Neuronal stem cell (in vitro differentiated cells): Measurements from ENCODE around the gene FLNC.

Experiments used
- DNase-seq: peaks from one replicate; pipeline ENCODE4 v3.0.0-alpha.2; 2013; ENCODE audit warnings: low spot score
- H2AFZ ChIP-seq: one replicate; pipeline ENCODE4 v1.6.1; 2013; ENCODE audit warnings: mild to moderate bottlenecking, low read length, inconsistent platforms
- H2AK5ac ChIP-seq: 2 replicates; pipeline ENCODE4 v1.6.1; 2013; ENCODE audit warnings: low read depth, mild to moderate bottlenecking, inconsistent platforms, low read length, moderate library complexity, mixed read lengths
- H2BK120ac ChIP-seq: 2 replicates; pipeline ENCODE4 v1.6.1; 2013; ENCODE audit warnings: low read depth, mild to moderate bottlenecking, inconsistent platforms, low read length, moderate library complexity, mixed read lengths
- H2BK12ac ChIP-seq: one replicate; pipeline ENCODE4 v1.6.1; 2013; ENCODE audit warnings: low read length, inconsistent platforms
- H2BK15ac ChIP-seq: 2 replicates; pipeline ENCODE4 v1.6.1; 2013; ENCODE audit warnings: mild to moderate bottlenecking, low read length, inconsistent platforms, mixed read lengths
- H2BK5ac ChIP-seq: one replicate; pipeline ENCODE4 v1.6.1; 2013; ENCODE audit warnings: inconsistent platforms, mild to moderate bottlenecking, low read length, moderate library complexity
- H3K14ac ChIP-seq: one replicate; pipeline ENCODE4 v1.6.1; 2013; ENCODE audit warnings: low read length, inconsistent platforms
- H3K18ac ChIP-seq: 2 replicates; pipeline ENCODE4 v1.6.1; 2013; ENCODE audit warnings: low read length, inconsistent platforms
- H3K23ac ChIP-seq: 2 replicates; pipeline ENCODE4 v1.6.1; 2013; ENCODE audit warnings: low read depth, mild to moderate bottlenecking, mixed read lengths, low read length, inconsistent platforms; ENCODE audit not compliant: poor library complexity
- H3K27ac ChIP-seq: replicated peaks from 3 replicates; pipeline ENCODE4 v1.5.1; 2013; ENCODE audit warnings: low read length, inconsistent platforms
- H3K27me3 ChIP-seq, 3 experiments: 2 replicates each; pipeline ENCODE4 v1.6.1; 2013; ENCODE audit warnings: low read length in 3 of 3, mild to moderate bottlenecking in 2 of 3, inconsistent platforms in 1 of 3, low read depth in 1 of 3, mixed read lengths in 1 of 3, moderate library complexity in 1 of 3; ENCODE audit not compliant: control insufficient read depth in 3 of 3, insufficient read depth in 3 of 3
- H3K36me3 ChIP-seq, 2 donors: replicated peaks in 1 of 2; 2 replicates each; pipeline ENCODE4 v1.6.1; 2013; ENCODE audit warnings: low read length in 2 of 2; ENCODE audit not compliant: control insufficient read depth in 2 of 2, insufficient read depth in 2 of 2
- H3K4ac ChIP-seq: 2 replicates; pipeline ENCODE4 v1.6.1; 2013; ENCODE audit warnings: inconsistent platforms, mild to moderate bottlenecking, low read length, moderate library complexity
- H3K4me1 ChIP-seq, 2 donors: 1 replicate in 1 of 2; 2 replicates in 1 of 2; pipeline ENCODE4 v1.6.1; 2013; ENCODE audit warnings: low read length in 2 of 2, low read depth in 1 of 2; ENCODE audit not compliant: control insufficient read depth in 2 of 2, insufficient read depth in 1 of 2
- H3K4me2 ChIP-seq: one replicate; pipeline ENCODE4 v1.6.1; 2013; ENCODE audit warnings: mild to moderate bottlenecking, low read length, inconsistent platforms; ENCODE audit not compliant: insufficient read depth, poor library complexity, severe bottlenecking
- H3K4me3 ChIP-seq, 2 donors: 2 replicates each; pipeline ENCODE4 v1.5.1; 2013; ENCODE audit warnings: low read length in 2 of 2, mild to moderate bottlenecking in 2 of 2, inconsistent platforms in 1 of 2, moderate library complexity in 1 of 2
- H3K79me1 ChIP-seq: one replicate; pipeline ENCODE4 v1.6.1; 2013; ENCODE audit warnings: low read depth, mild to moderate bottlenecking, inconsistent platforms, low read length, moderate library complexity
- H3K9ac ChIP-seq: one replicate; pipeline ENCODE4 v1.6.1; 2013; ENCODE audit warnings: mild to moderate bottlenecking, low read depth, low read length, inconsistent platforms; ENCODE audit not compliant: poor library complexity
- H3K9me3 ChIP-seq, 2 donors: replicated peaks in 1 of 2; 2 replicates each; pipeline versions ENCODE3 to v1.6.1; 2013; ENCODE audit warnings: low read length in 2 of 2, mild to moderate bottlenecking in 2 of 2, inconsistent platforms in 1 of 2, low read depth in 1 of 2, mixed read lengths in 1 of 2, moderate library complexity in 1 of 2; ENCODE audit not compliant: control insufficient read depth in 2 of 2, insufficient read depth in 1 of 2
- H4K8ac ChIP-seq: one replicate; pipeline ENCODE4 v1.6.1; 2013; ENCODE audit warnings: low read depth, mild to moderate bottlenecking, inconsistent platforms, low read length, moderate library complexity
- H4K91ac ChIP-seq: one replicate; pipeline ENCODE4 v1.6.1; 2013; ENCODE audit warnings: low read length, low read depth, mild to moderate bottlenecking, inconsistent platforms; ENCODE audit not compliant: poor library complexity
- WGBS, 2 donors: extraction: QIAGEN DNeasy Blood & Tissue Kit; methylation state at CpG; one replicate each; pipeline ENCODE4 v1.1.7; 2013; ENCODE audit warnings: missing lambda C conversion rate in 2 of 2, mixed read lengths in 1 of 2; ENCODE audit not compliant: insufficient read length in 2 of 2, insufficient replicate concordance in 1 of 2; ENCODE audit errors: extremely low coverage in 2 of 2; 5-methylcytosine and 5-hydroxymethylcytosine counted together

FLNC gene

DNA sequence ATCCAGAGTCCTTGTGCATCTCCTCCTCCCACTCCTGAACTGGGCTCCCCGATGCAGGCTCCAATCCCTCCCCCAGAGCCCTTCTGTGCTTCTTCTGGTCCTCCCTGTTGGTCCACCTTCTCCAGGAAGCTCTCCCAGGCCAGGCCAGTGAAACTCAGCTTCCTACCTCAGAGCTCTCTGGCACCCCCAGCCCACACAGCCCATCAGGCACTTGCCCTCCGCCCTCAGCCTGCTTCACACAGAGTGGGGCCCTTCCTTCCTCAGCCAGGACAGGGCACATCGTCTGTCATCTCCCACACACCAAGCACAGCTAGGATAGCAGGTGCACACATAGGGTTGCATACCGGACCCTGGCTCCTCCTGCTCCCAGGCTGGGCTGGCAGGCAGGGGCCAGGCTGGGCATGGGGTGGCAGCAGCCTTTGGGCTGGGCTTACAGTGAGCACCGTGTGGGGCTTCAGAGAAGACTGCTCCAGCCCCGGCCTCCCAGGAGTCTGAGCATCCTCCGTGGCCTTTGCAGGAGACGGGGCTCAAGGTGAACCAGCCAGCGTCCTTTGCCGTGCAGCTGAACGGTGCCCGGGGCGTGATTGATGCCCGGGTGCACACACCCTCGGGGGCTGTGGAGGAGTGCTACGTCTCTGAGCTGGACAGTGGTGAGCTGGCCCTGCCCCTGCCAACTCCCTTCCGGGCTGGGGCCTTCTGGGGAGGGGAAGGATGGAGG, 26.0 kb downstream of the FLNC start:
- Histone ChIP-seq H4K91ac (no peak overlapping the region), H3K9me3 (no peaks in the 10 kb centered on the region), H2BK5ac (no peak overlapping the region), H2AK5ac (no peak overlapping the region), H3K79me1 (peaks cover 2% of the 10 kb centered on the region), H3K36me3 (peaks cover 0 to 54% of the 10 kb centered on the region in 2 donors), H4K8ac (peak overlapping the region; percentile 82), H3K23ac (no peak overlapping the region), H2BK120ac (no peak overlapping the region), H2AFZ (no peak overlapping the region), H3K4me3 (no peak overlapping the region), H3K4me2 (no peak overlapping the region), H2BK12ac (no peak overlapping the region), H3K27me3 (peaks cover 0 to 6% (median 0%) of the 10 kb centered on the region in 3 experiments), H3K4ac (no peak overlapping the region), H3K4me1 (peaks cover 0 to 8% of the 10 kb centered on the region in 2 donors), H3K9ac (peak overlapping the region; percentile 21), H3K14ac (no peak overlapping the region), H3K27ac (no peak overlapping the region), H2BK15ac (no peak overlapping the region), H3K18ac (no peak overlapping the region)
- DNase-seq: no peak
- WGBS, 2 donors: no CpG with 5 or more reads among the region's 17 CpGs

DNA sequence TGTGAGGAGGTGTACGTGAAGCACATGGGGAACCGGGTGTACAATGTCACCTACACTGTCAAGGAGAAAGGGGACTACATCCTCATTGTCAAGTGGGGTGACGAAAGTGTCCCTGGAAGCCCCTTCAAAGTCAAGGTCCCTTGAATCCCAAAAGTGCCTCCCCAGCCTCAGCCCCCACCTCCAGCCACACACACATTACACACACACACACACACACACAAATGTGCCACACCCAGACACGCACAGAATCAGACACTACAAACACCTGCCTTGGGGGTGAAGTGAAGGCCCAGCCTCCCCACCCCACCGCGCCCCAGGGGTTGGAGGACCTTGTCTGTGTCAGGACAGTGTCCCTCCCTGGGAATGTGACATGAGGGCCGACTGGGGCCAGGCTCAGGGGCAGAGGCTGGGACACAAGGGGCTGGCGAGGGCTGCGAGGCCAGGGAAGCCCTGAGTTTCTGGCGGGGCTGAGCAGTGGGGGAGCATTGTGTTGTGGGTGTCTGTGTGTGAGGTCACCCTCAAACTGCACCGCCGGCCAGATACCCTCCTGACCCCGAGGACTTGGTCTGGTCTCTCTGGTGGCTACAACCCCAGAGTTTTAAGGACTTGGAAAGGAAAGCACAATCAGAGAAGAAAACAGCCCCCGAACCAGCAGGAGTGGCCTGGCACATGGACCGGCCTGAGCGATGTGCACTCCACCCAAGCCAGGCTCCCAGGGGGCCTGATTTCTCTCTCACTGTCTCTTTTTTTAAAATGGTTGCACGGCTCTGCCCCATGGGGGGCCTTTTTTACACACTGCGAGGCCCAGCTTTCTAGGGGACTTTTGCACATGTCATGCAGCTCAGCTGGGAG, 28.4 kb downstream of the FLNC start:
- no peak overlapping the region for H2BK5ac ChIP-seq
- no peak overlapping the region for H3K9ac ChIP-seq

DNA sequence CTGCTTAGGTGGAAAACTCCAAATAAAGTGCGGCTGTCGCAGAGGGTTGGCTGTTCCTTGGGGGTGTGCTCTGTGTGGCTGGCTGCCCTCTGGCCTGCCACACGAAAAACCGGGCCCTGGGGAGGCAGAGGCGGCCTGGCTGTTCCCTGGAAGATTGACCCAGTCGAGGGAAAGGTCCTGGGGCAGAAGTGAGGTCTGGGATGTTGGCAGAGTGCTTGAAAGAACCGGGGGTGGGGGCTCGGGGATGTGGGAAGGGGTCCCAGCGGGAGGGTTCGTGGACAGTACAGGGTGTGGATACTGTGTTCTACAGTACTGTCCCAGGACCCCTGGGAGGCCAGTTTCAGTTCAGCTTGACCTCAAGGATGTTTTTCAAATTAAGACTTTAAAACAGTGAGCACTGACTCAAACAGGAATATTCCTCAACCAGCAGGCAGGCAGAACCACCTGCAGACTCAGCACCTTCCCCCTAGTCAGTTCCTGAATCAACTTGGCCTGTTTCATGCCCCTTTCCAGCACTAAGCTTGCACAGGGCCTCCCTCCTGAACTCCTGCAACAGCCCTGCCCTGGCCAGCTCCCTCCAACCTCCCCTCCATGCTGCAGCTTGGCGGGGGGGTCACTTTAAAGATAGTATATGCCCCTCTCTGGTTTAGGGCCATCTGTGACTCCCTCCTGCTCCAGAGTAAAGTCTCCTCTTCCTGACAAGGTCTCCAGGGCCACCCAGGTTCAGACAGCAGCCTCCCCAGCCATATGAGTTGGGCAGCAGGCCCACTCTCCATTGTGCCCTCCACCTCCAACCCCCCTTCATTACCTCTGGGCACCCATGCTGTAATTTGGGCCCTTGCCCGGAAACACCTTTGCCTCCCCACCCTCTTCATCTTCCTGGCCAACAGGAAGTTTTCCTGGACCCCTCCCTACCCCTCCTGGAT, 29.3 kb downstream of the FLNC start:
- no peaks in the 10 kb centered on the region for H3K9me3 ChIP-seq
- H3K9ac ChIP-seq: no peak overlapping the region
- H3K23ac ChIP-seq: no peak overlapping the region
- no peak overlapping the region for H4K91ac ChIP-seq
- H2BK120ac ChIP-seq: no peak overlapping the region
- no peak overlapping the region for H3K4me2 ChIP-seq
- DNase-seq: no peak
- H3K14ac ChIP-seq: no peak overlapping the region
- WGBS, 2 donors: no CpG with 5 or more reads among the region's 12 CpGs
- H3K27me3 ChIP-seq: peaks cover 0 to 6% (median 0%) of the 10 kb centered on the region in 3 experiments
- peak overlapping the region; percentile 66 for H2AFZ ChIP-seq
- H2BK12ac ChIP-seq: no peak overlapping the region
- no peak overlapping the region for H3K4me3 ChIP-seq
- no peak overlapping the region for H2BK15ac ChIP-seq
- H2AK5ac ChIP-seq: peak overlapping the region; percentile 14
- no peak overlapping the region for H2BK5ac ChIP-seq
- H3K27ac ChIP-seq: no peak overlapping the region
- H3K36me3 ChIP-seq: peaks cover 0 to 26% of the 10 kb centered on the region in 2 donors
- H3K4me1 ChIP-seq: peaks cover 5 to 12% of the 10 kb centered on the region in 2 donors
- H3K4ac ChIP-seq: no peak overlapping the region
- no peaks in the 10 kb centered on the region for H3K79me1 ChIP-seq
- no peak overlapping the region for H4K8ac ChIP-seq
- H3K18ac ChIP-seq: no peak overlapping the region

More for the DNA sequence above, 28.4 kb downstream of the FLNC start:
- Histone ChIP-seq H4K8ac (no peak overlapping the region), H3K14ac (no peak overlapping the region), H3K36me3 (peaks cover 0 to 33% of the 10 kb centered on the region in 2 donors), H3K4me1 (peaks cover 4 to 12% of the 10 kb centered on the region in 2 donors), H2AK5ac (no peak overlapping the region), H3K4ac (no peak overlapping the region), H2AFZ (peak overlapping the region; percentile 66), H3K4me2 (no peak overlapping the region), H3K23ac (peak overlapping the region; percentile 18), H2BK12ac (no peak overlapping the region), H3K9me3 (no peaks in the 10 kb centered on the region), H2BK15ac (no peak overlapping the region), H4K91ac (no peak overlapping the region), H2BK120ac (no peak overlapping the region), H3K18ac (no peak overlapping the region), H3K79me1 (no peaks in the 10 kb centered on the region), H3K4me3 (no peak overlapping the region), H3K27me3 (peaks cover 0 to 6% (median 0%) of the 10 kb centered on the region in 3 experiments), H3K27ac (no peak overlapping the region)
- DNase-seq: no peak
- WGBS, 2 donors: no CpG with 5 or more reads among the region's 18 CpGs
